Measurements from ENCODE around the gene BAIAP2L1.

Gene BAIAP2L1

DNA sequence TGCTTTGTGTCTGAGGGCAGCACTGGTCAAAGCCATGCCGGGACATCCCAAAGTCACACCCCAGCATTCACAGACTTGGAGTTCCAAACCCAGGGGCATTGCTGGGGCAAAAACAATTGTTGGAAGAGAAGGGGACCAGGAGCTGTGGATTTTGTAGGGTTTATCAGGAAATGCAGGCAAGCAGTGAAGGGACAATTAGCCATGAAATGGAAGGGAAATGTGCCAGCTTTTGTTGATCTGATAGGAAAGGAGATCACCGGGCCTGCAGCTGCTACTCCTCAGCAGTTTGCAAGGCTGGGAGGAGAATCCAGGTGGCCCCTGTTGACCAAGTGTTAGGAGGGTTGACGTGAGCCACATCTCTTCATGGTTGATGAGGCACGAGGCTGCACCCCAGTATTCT is 122.0 kb downstream of the BAIAP2L1 start:
- no peak for TF ChIP-seq POLR2A (IDR thresholded peaks at IDR 0.05; ENCODE audit: low read depth, low read length)
- FAIRE-seq, result no peak
- no peak for DNase-seq (ENCODE audit: insufficient read length)

DNA sequence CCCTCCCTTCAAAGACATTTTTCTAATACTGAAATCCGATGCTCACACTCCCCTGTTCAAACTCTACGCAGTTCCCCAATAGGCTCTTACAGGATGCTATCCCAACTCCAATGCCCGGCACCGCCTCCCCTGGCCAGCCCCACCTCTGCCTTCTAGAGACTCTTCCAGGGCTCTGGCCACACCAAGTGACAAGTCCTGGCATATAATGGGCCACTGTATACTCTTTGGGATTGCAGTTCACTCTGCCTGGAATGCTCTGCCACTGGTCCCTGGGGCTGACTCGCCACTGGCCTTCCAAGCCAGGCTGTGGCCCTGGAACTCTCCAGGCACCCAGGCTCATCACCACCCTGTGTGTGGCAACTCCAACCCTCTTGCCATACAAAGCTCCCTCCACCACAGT is 122.5 kb downstream of the BAIAP2L1 start:
- TF ChIP-seq TAF1 (IDR thresholded peaks at IDR 0.05; ENCODE audit: borderline replicate concordance, low read depth, low read length), result no peak
- no peak for TF ChIP-seq POLR2A (IDR thresholded peaks at IDR 0.05; ENCODE audit: low read depth, low read length)
- no peak for TF ChIP-seq POLR2AphosphoS5 (IDR thresholded peaks at IDR 0.05; ENCODE audit: low read depth, low read length)
- DNase-seq (ENCODE audit: insufficient read length), result no peak
- no peak for FAIRE-seq

DNA sequence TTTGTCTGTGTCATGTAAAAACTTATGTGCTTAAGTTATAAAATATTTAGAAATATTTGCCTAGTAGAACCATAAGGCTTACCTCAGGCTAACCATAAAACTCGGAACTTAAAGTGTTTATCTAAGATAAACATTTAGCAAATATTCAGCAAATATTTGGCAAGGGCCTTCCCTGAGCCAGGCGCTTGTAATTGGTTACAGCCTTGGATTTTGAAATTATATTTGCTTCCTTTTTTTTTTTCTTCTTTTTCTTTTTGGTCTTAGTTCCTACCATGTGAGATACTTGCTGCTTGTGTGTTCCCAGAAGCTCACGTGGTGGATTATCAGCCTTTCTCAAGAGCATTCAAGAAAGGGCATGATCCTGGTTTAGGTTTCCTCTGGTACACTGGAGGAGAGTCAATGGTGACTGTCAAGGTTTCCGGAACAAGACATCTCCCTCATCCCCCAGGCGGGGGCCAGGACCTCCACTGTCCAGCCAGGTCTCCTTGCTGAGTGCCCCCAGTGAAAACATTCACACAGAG is 124.6 kb downstream of the BAIAP2L1 start:
- no peak for FAIRE-seq
- DNase-seq (ENCODE audit: insufficient read length), result no peak
- TF ChIP-seq POLR2AphosphoS5 (IDR thresholded peaks at IDR 0.05; ENCODE audit: low read depth, low read length) (no peak), POLR2A (IDR thresholded peaks at IDR 0.05; ENCODE audit: low read depth, low read length) (no peak), TAF1 (IDR thresholded peaks at IDR 0.05; ENCODE audit: borderline replicate concordance, low read depth, low read length) (no peak)

DNA sequence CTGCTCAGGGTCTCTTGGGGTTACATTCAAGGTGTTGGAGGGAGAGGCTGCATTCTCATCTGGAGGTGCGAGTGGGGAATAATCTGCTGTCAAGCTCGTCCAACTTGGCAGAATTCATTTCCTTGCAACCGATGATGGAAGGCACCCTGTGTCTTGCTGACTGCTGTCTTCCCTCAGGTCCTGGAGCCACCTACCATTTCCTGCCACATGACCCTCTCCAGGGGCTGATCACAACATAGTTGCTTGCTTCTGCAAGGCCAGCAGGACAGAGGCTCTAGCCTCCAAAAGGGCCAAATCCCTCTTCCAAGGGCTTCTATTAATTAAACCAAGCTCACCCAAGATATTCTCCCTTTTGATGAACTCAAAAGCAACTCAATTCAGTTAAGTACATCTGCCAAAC is 133.6 kb downstream of the BAIAP2L1 start:
- TF ChIP-seq POLR2A (IDR thresholded peaks at IDR 0.05; ENCODE audit: low read depth, low read length), result no peak
- no peak for TF ChIP-seq POLR2AphosphoS5 (IDR thresholded peaks at IDR 0.05; ENCODE audit: low read depth, low read length)
- TF ChIP-seq TAF1 (IDR thresholded peaks at IDR 0.05; ENCODE audit: borderline replicate concordance, low read depth, low read length), result no peak
- FAIRE-seq, result no peak
- DNase-seq (ENCODE audit: insufficient read length), result no peak

DNA sequence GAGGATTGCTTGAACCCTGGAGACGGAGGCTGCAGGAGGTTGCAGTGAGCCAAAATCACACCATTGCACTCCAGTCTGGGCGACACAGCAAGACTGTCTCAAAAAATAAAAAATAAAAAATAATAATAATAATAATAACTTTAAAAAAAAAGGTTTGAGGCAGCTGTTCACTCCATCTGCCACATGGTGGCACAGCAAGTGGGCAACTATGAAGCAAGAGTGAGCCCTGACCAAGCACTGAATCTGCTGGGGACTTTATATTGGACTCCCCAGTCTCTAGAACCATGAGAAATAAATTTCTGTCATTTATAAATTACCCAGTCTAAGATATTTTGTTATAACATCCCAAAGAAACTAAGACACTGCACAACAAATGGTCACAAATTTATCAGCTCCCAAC is 134.1 kb downstream of the BAIAP2L1 start:
- TF ChIP-seq POLR2AphosphoS5 (IDR thresholded peaks at IDR 0.05; ENCODE audit: low read depth, low read length), result no peak
- FAIRE-seq (no peak), DNase-seq (ENCODE audit: insufficient read length) (no peak)

DNA sequence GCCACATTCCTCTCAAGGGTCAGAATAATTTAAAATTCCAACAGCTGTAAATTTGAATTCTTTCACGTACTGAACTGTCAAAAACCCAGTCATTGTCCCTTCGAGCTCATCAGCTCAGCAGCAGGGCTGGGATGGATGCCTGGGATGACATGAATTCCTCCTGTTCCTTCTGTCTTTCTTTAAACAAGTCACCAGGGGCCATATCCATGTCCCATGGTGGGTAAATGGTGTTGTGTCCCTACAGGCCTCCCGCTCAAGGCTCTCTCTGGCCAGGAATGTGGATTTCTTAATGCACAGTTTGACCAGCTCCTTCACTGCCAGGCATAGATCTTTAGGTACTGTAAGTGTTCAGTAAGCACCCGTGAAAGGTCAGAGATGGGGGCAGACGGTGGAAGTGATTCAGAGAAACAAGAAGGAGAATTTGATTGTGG is 135.0 kb downstream of the BAIAP2L1 start:
- no peak for TF ChIP-seq TAF1 (IDR thresholded peaks at IDR 0.05; ENCODE audit: borderline replicate concordance, low read depth, low read length)
- TF ChIP-seq POLR2A (IDR thresholded peaks at IDR 0.05; ENCODE audit: low read depth, low read length), result no peak
- TF ChIP-seq POLR2AphosphoS5 (IDR thresholded peaks at IDR 0.05; ENCODE audit: low read depth, low read length), result no peak
- DNase-seq (ENCODE audit: insufficient read length) (no peak), FAIRE-seq (no peak)

DNA sequence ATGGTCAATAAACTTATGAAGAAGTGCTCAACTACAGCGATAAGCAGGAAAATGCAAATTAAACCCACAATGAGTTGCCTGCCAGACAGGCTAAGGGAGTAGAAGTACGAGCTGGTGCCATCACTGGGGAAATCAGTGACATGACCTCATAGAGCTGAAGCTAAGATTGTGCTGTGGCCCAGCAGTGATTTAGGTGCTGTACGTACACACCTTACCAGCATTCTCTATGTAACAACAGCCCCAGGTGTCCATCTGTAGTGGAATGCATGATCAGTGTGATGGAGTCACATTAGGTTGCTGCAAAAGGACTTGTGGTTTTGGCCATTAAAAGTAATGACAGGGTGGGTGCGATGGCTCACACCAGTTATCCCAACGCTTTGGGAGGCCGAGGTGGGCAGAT is 143.2 kb downstream of the BAIAP2L1 start:
- no peak for TF ChIP-seq POLR2A (IDR thresholded peaks at IDR 0.05; ENCODE audit: low read depth, low read length)
- DNase-seq (ENCODE audit: insufficient read length), result no peak
- no peak for FAIRE-seq

DNA sequence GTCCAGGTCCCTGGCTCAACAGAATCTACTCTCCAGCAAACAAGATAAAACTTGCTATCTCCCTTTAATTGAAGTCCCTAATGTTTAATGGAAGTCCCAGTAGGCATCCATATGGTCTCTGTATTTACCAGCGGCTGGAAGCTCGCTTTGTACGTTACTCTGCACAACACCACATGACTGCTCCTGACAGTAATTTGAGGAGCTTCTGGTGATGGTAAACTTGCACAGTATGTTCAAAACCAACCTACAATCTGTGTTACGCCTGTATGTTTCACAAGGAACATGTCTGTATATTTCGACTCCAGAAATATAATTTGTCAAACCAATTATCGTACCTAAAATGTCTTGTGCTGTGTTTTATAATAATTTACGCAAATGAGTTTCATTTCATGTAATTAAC is 144.5 kb downstream of the BAIAP2L1 start:
- TF ChIP-seq POLR2A (IDR thresholded peaks at IDR 0.05; ENCODE audit: low read depth, low read length), result no peak
- no peak for TF ChIP-seq POLR2AphosphoS5 (IDR thresholded peaks at IDR 0.05; ENCODE audit: low read depth, low read length)
- no peak for TF ChIP-seq TAF1 (IDR thresholded peaks at IDR 0.05; ENCODE audit: borderline replicate concordance, low read depth, low read length)
- no peak for DNase-seq (ENCODE audit: insufficient read length)
- no peak for FAIRE-seq

DNA sequence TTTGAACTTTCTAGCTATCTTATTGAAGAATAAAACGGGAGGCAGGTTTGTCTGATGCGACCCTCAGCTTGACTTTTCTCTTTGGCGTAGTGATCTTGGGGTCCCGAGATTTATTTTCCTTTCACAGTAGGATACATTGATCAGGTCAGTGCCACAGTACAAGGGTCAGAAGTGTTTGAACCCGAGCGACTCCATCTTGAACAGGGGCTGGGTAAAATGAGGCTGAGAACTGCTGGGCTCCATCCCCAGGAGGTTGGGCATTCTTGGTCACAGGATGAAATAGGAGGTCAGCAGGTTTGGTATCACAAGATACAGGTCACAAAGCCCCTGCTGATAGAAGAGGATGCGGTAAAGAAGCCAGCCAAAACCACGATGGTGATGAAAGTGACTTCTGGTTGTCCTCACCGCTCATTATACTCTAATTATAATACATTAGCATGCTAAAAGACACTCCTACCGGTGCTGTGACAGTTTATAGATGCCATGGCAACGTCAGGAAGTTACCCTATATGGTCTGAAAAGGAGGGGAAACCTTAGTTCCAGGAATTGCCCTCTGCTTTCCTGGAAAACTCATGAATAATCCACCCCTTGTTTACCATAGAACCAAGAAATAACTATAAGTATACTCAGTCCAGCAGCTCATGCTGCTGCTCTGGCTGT is 145.8 kb downstream of the BAIAP2L1 start:
- TF ChIP-seq POLR2AphosphoS5 (IDR thresholded peaks at IDR 0.05; ENCODE audit: low read depth, low read length), result no peak
- TF ChIP-seq POLR2A (IDR thresholded peaks at IDR 0.05; ENCODE audit: low read depth, low read length), result no peak
- TF ChIP-seq TAF1 (IDR thresholded peaks at IDR 0.05; ENCODE audit: borderline replicate concordance, low read depth, low read length), result no peak
- no peak for DNase-seq (ENCODE audit: insufficient read length)
- no peak for FAIRE-seq

DNA sequence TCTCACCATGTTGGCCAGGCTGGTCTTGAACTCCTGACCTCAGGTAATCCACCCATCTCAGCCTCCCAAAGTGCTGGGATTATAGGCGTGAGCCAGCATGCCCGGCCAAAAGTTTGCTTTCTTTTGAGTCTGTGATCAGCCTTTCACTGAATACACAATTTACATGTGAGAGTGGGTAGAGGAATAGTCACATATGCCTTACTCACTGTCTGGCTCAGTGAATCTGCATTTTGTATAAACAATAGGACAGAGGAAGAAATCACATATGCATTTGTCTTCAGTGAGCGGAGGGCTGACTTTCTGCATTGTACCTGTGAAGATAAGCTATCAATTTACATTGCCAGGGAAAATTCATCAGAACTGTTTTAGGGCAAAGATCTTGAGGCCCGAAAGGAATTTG is 146.4 kb downstream of the BAIAP2L1 start:
- FAIRE-seq (no peak), DNase-seq (ENCODE audit: insufficient read length) (no peak)
- TF ChIP-seq POLR2A (IDR thresholded peaks at IDR 0.05; ENCODE audit: low read depth, low read length) (no peak), TAF1 (IDR thresholded peaks at IDR 0.05; ENCODE audit: borderline replicate concordance, low read depth, low read length) (no peak), POLR2AphosphoS5 (IDR thresholded peaks at IDR 0.05; ENCODE audit: low read depth, low read length) (no peak)

DNA sequence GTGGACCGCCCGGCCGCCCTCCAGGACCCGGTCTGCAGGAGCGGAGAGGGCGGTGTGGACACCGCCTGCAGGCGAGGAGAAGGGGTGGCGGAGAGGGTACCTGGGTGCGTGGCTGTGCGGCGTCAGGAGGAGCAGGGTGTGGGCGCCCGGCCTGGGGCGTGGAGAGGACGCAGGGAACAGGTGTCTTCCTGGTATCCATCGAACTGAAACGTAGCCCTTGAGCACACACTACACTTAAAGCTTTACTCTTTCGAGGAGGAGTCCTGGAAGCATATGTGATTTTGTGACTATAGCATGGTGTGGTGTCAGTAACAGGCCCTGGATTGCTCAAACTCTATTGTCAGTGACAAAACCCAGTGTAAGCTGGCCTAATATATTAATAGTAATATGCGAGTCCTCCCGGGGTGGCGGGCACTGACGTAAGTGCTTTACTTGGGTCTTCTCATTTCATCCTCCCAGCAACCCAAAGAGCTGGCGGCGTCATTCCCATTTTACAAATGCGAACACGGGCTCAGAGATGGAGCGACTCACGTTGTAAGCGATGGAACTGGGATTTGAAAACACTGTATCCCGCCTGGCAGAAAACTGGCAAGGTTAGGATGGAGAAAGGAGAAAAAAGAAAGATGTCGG is 148.3 kb downstream of the BAIAP2L1 start:
- TF ChIP-seq POLR2A (IDR thresholded peaks at IDR 0.05; ENCODE audit: low read depth, low read length) (no peak), TAF1 (IDR thresholded peaks at IDR 0.05; ENCODE audit: borderline replicate concordance, low read depth, low read length) (no peak), POLR2AphosphoS5 (IDR thresholded peaks at IDR 0.05; ENCODE audit: low read depth, low read length) (no peak)
- DNase-seq (ENCODE audit: insufficient read length), result no peak
- no peak for FAIRE-seq

DNA sequence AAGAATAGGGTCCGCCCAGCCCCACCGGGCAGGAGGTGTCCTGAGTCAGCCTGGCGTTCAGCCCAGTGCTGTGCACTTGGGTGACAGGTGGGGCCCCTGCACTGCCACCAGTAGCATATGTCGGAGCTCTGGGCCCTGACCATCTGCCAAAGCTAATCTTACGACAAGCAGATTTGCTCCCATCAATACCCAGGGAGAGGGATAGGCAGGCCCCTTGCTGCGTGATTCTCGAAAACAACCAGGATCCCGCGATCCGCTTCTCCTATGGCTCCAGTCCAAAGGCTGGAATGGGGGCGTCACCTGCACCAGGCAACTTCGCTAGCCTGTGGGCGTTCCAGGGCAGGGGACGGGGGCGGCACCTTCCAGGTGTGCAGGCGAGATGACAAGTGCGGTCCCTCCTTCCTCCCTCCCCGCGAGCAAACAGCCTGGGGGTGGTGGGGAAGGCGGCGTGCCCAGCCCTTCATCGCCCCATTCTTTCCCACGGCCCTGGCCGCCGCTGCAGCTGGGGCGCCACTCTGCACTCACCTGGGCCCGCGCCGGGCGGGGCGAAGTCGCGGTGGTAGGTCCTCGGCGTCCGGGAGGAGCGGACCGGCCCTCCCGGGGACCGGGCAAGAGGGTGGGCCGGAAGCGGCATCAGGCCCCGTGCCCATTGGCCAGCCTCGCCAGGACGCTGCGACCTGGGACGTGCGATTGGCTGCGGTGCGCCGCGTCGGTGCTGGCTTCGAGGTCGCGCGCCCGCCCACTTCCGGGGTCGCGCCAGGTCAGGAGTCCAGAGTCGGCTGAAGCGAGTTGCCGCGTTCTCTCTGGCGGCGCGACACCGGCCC is 149.1 kb downstream of the BAIAP2L1 start, which contains the start of gene TECPR1:
TECPR1 (minus strand) TSS at position 632 of the 824 bp plus-strand sequence. CDS start 6,086 bp downstream, outside the sequence.
- FAIRE-seq (peak; percentile 98), DNase-seq (ENCODE audit: insufficient read length) (peak; percentile 100)
- peak; percentile 72; the same call in 1 of the 2 replicates for TF ChIP-seq POLR2A (IDR thresholded peaks at IDR 0.05; ENCODE audit: low read depth, low read length)
- TF ChIP-seq POLR2AphosphoS5 (IDR thresholded peaks at IDR 0.05; ENCODE audit: low read depth, low read length), result peak; percentile 41; the same call in 1 of the 2 replicates
- no peak for TF ChIP-seq TAF1 (IDR thresholded peaks at IDR 0.05; ENCODE audit: borderline replicate concordance, low read depth, low read length)
